ENCODE data around the gene LAPTM5. TPM values are rescaled to one million over a fixed set of nuclear protein-coding genes. Genes with fewer than 3 reads are reported as not detected.

The LAPTM5 gene
- total RNA-seq, 1 experiment from 2014 or later: 0.15 TPM

- H3K9me3 Mint-ChIP-seq: no peaks in the 10 kb centered on the region; a peak in 1 of 5 replicates
- TF ChIP-seq CTCF (conservative IDR thresholded peaks at IDR 0.05): no peak
- no peak for DNase-seq
- Histone ChIP-seq H4K5ac (ENCODE audit: insufficient read length, low read depth, low read length) (no peak overlapping the region), H3T11ph (ENCODE audit: low read length) (no peak overlapping the region), H2BK12ac (ENCODE audit: insufficient read length, low read depth, low read length) (no peak overlapping the region), H2BK20ac (ENCODE audit: low read depth, low read length, poor library complexity, severe bottlenecking) (no peak overlapping the region), H3K23me2 (ENCODE audit: insufficient read length, low read depth, low read length, poor library complexity, severe bottlenecking) (no peaks in the 10 kb centered on the region), H4K8ac (replicated peaks; ENCODE audit: insufficient read length, low read depth, low read length) (no peak overlapping the region), H2BK120ac (ENCODE audit: low read depth, low read length, poor library complexity, severe bottlenecking) (no peak overlapping the region), H3K56ac (ENCODE audit: insufficient read length, low read depth, low read length) (no peak overlapping the region), H3K9ac (ENCODE audit: extremely low read depth, insufficient read length, low read length) (no peak overlapping the region), H3K4me1 (ENCODE audit: insufficient read depth, low read length) (no peaks in the 10 kb centered on the region), H2BK15ac (ENCODE audit: low read depth, low read length) (no peak overlapping the region), H3K27ac (ENCODE audit: insufficient read length, low read depth, low read length) (no peak overlapping the region), H2AK5ac (ENCODE audit: insufficient read length, low read length) (no peak overlapping the region), H4K91ac (ENCODE audit: insufficient read length, low read depth, low read length) (no peak overlapping the region), H3K9me3 (ENCODE audit: control insufficient read depth, low read depth, low read length) (no peaks in the 10 kb centered on the region), H3K4me2 (ENCODE audit: insufficient read depth, insufficient read length, low read length) (no peak overlapping the region), H2AFZ (ENCODE audit: low read length) (no peak overlapping the region), H2BK5ac (ENCODE audit: insufficient read length, low read length) (no peak overlapping the region), H3K27me3 (ENCODE audit: insufficient read depth, low read length) (no peaks in the 10 kb centered on the region), H3K23ac (ENCODE audit: insufficient read length, low read depth, low read length) (no peak overlapping the region), H3K79me2 (ENCODE audit: insufficient read depth, low read length) (no peaks in the 10 kb centered on the region), H3K4ac (ENCODE audit: low read depth, low read length) (no peak overlapping the region), H3K14ac (ENCODE audit: insufficient read depth, low read length) (no peak overlapping the region), H3K18ac (ENCODE audit: insufficient read length, low read depth, low read length) (no peak overlapping the region), H4K20me1 (ENCODE audit: control insufficient read depth, insufficient read depth, insufficient read length) (no peaks in the 10 kb centered on the region), H3K79me1 (ENCODE audit: insufficient read depth, low read depth, low read length, poor library complexity, severe bottlenecking) (no peaks in the 10 kb centered on the region)
- no peak overlapping the region for H3K4me3 Mint-ChIP-seq
- H3K4me1 Mint-ChIP-seq: peaks cover 3 to 16% of the 10 kb centered on the region in 2 experiments; a peak in 3 of 4 replicates
- WGBS (ENCODE audit: extremely low coverage, insufficient read length, low lambda C conversion rate): no CpG with 5 or more reads among the region's 12 CpGs
- H3K27ac Mint-ChIP-seq: no peak overlapping the region; a peak in 1 of 7 replicates
- H3K27me3 Mint-ChIP-seq (ENCODE audit: low read depth): peaks cover 9% of the 10 kb centered on the region
- no peaks in the 10 kb centered on the region for H3K36me3 Mint-ChIP-seq (ENCODE audit: insufficient read depth in 1 of 3, low read depth in 3 of 3)
These were observed 32.0 kb upstream of the LAPTM5 start for GRCh38 chr1:30789388-30790255.
